ENCODE measurements around the gene ZNF518B.

Gene ZNF518B

DNA sequence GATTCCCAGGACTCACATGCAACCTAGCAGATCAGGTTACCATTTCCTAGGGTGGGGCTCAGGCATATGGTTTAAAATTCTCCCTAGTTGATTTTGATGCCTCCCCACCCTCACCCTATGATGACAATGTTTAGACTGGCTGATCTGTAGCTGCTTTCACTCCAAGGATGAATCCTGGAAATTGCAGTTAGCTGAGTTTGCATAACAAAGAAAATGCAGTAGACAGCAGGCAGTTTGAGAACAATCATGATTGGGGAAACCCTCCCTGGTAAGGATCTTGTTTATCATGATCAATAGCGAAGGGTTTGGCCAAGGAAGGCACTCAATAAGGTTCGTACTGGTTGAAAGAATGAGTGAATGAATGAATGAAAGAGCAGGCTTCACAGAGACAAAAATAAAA lies 2.1 kb downstream of the ZNF518B start:
- DNase-seq = no peak
- H3K27me3 ChIP-seq (ENCODE audit: control insufficient read depth in 1 of 2, insufficient read depth in 1 of 2, low read length in 2 of 2) = peaks cover 0 to 4% of the 10 kb centered on the region in 2 experiments
- H3K79me1 ChIP-seq (replicated peaks; ENCODE audit: low read length, poor library complexity, severe bottlenecking) = peaks cover 30% of the 10 kb centered on the region
- peaks cover 7% of the 10 kb centered on the region for H3K4me1 ChIP-seq (ENCODE audit: control insufficient read depth, insufficient read depth, low read depth, low read length)
- no peak overlapping the region for H3K4me2 ChIP-seq (ENCODE audit: low read length, poor library complexity, severe bottlenecking)
- no peak overlapping the region for H3K18ac ChIP-seq (ENCODE audit: low read depth in 1 of 2, low read length in 2 of 2)
- H3K14ac ChIP-seq (ENCODE audit: low read length in 2 of 2) = no peak overlapping the region
- H2BK15ac ChIP-seq (ENCODE audit: low read depth, poor library complexity, severe bottlenecking) = no peak overlapping the region
- H3K9ac ChIP-seq (ENCODE audit: low read length) = no peak overlapping the region
- no peaks in the 10 kb centered on the region for H3K9me3 ChIP-seq (ENCODE audit: control insufficient read depth, low read length)
- no peak overlapping the region for H2BK12ac ChIP-seq (ENCODE audit: low read length in 2 of 2)
- no peak overlapping the region for H4K8ac ChIP-seq (ENCODE audit: low read length)
- no peak overlapping the region for H3K27ac ChIP-seq (ENCODE audit: low read length, poor library complexity, severe bottlenecking)
- H4K91ac ChIP-seq (ENCODE audit: low read length) = no peak overlapping the region
- H3K23ac ChIP-seq (ENCODE audit: low read length in 2 of 2) = no peak overlapping the region
- H3K36me3 ChIP-seq (ENCODE audit: control insufficient read depth in 1 of 2, insufficient read depth in 2 of 2, low read depth in 1 of 2, low read length in 2 of 2) = peaks cover 16 to 40% of the 10 kb centered on the region in 2 experiments
- H2BK5ac ChIP-seq (ENCODE audit: low read depth, low read length, poor library complexity, severe bottlenecking) = no peak overlapping the region
- no peak overlapping the region for H2AK5ac ChIP-seq (ENCODE audit: low read length, severe bottlenecking)
- no peak overlapping the region for H2AFZ ChIP-seq (ENCODE audit: low read depth, low read length)
- H3K4ac ChIP-seq (ENCODE audit: low read depth in 1 of 2, low read length in 2 of 2) = no peak overlapping the region
- H2BK120ac ChIP-seq (ENCODE audit: low read depth, low read length) = no peak overlapping the region
- H3K4me3 ChIP-seq (ENCODE audit: insufficient read depth in 1 of 2, low read depth in 1 of 2, low read length in 2 of 2) = no peak overlapping the region
- 83% methylated on average over 2 of the region's 2 CpGs for WGBS

DNA sequence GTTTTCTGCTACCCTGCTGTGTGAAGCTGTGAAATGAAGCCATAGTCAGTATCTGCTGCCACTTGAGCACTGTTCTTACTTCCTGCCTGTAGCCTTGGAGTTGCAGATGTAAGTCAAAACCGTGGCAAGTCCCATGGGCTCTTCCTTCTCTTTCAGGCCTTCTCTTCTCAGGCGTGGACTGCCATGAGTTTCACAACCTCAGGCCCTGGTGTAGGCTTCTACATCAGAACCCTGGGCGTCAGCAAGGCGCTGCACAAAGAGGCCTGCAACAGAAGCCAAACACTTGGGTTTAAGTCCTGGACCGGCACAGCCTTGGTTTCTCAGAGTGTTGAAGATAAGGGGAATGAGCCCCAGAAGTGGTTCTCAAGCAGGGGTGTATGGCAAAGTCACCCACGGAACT lies 2.5 kb downstream of the ZNF518B start:
- H4K91ac ChIP-seq (ENCODE audit: low read length) = no peak overlapping the region
- no peak overlapping the region for H2BK12ac ChIP-seq (ENCODE audit: low read length in 2 of 2)
- H3K9ac ChIP-seq (ENCODE audit: low read length) = no peak overlapping the region
- H3K4me2 ChIP-seq (ENCODE audit: low read length, poor library complexity, severe bottlenecking) = no peak overlapping the region
- H3K9me3 ChIP-seq (ENCODE audit: control insufficient read depth, low read length) = no peaks in the 10 kb centered on the region
- peaks cover 0 to 4% of the 10 kb centered on the region in 2 experiments for H3K27me3 ChIP-seq (ENCODE audit: control insufficient read depth in 1 of 2, insufficient read depth in 1 of 2, low read length in 2 of 2)
- no peak overlapping the region for H2AK5ac ChIP-seq (ENCODE audit: low read length, severe bottlenecking)
- no peak overlapping the region for H3K14ac ChIP-seq (ENCODE audit: low read length in 2 of 2)
- H2BK5ac ChIP-seq (ENCODE audit: low read depth, low read length, poor library complexity, severe bottlenecking) = no peak overlapping the region
- no peak for DNase-seq
- H3K23ac ChIP-seq (ENCODE audit: low read length in 2 of 2) = no peak overlapping the region
- no peak overlapping the region for H4K8ac ChIP-seq (ENCODE audit: low read length)
- 92% methylated on average over 6 of the region's 6 CpGs for WGBS
- peaks cover 19 to 43% of the 10 kb centered on the region in 2 experiments for H3K36me3 ChIP-seq (ENCODE audit: control insufficient read depth in 1 of 2, insufficient read depth in 2 of 2, low read depth in 1 of 2, low read length in 2 of 2)
- no peak overlapping the region for H2AFZ ChIP-seq (ENCODE audit: low read depth, low read length)
- no peak overlapping the region for H2BK15ac ChIP-seq (ENCODE audit: low read depth, poor library complexity, severe bottlenecking)
- H3K18ac ChIP-seq (ENCODE audit: low read depth in 1 of 2, low read length in 2 of 2) = no peak overlapping the region
- no peak overlapping the region for H3K4ac ChIP-seq (ENCODE audit: low read depth in 1 of 2, low read length in 2 of 2)
- no peak overlapping the region for H2BK120ac ChIP-seq (ENCODE audit: low read depth, low read length)
- peaks cover 7% of the 10 kb centered on the region for H3K4me1 ChIP-seq (ENCODE audit: control insufficient read depth, insufficient read depth, low read depth, low read length)
- H3K79me1 ChIP-seq (replicated peaks; ENCODE audit: low read length, poor library complexity, severe bottlenecking) = peaks cover 32% of the 10 kb centered on the region
- no peak overlapping the region for H3K4me3 ChIP-seq (ENCODE audit: insufficient read depth in 1 of 2, low read depth in 1 of 2, low read length in 2 of 2)
- H3K27ac ChIP-seq (ENCODE audit: low read length, poor library complexity, severe bottlenecking) = no peak overlapping the region

DNA sequence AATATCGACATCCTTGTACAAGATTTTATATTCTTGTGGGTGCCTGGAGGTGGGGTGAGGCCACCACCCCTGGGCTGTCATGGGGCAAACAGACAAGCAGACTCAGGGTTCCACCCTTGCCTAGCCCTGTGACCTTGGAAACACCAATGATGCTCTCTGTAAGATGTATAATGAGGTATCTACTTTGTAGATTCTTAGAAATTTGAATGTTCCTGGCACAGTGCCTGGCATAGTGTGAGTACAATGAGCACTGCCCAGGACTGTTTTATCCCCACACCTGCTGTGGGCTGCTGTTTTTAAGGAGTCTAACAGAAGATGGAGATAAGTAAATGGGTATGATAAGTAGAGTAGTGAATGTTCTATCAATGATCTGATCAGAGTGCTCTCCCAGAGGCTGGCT lies 3.1 kb downstream of the ZNF518B start:
- no peak for DNase-seq
- WGBS = 97% methylated on average over 1 of the region's 1 CpG

DNA sequence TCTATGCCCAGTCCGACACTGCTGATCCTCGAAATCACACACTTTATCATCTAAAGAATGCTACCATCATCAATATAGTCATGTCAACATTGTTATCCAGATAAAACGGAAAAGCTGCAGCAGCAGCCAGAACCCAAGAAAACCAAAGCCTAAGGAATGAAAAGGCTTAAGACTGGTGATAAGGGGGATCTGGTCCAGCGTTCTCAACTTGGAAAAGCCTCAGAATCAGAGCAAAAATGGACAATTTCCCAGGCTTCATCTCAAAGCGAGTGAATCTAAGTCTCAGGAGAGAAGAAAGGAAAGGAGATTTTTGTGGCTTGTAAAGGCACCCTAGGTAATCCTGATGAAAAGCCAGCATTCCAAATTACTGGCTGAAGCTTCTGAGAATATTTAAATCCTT lies 8.2 kb downstream of the ZNF518B start:
- Histone ChIP-seq H3K9ac (ENCODE audit: low read length) (no peak overlapping the region), H3K27ac (ENCODE audit: low read length, poor library complexity, severe bottlenecking) (no peak overlapping the region), H3K4me2 (ENCODE audit: low read length, poor library complexity, severe bottlenecking) (no peak overlapping the region), H3K14ac (ENCODE audit: low read length in 2 of 2) (no peak overlapping the region), H2AK5ac (ENCODE audit: low read length, severe bottlenecking) (no peak overlapping the region), H2AFZ (ENCODE audit: low read depth, low read length) (no peak overlapping the region), H2BK15ac (ENCODE audit: low read depth, poor library complexity, severe bottlenecking) (no peak overlapping the region), H3K79me1 (replicated peaks; ENCODE audit: low read length, poor library complexity, severe bottlenecking) (peaks cover 44% of the 10 kb centered on the region), H2BK5ac (ENCODE audit: low read depth, low read length, poor library complexity, severe bottlenecking) (no peak overlapping the region), H2BK12ac (ENCODE audit: low read length in 2 of 2) (no peak overlapping the region), H3K4me3 (ENCODE audit: insufficient read depth in 1 of 2, low read depth in 1 of 2, low read length in 2 of 2) (no peak overlapping the region), H3K4me1 (ENCODE audit: control insufficient read depth, insufficient read depth, low read depth, low read length) (no peaks in the 10 kb centered on the region), H2BK120ac (ENCODE audit: low read depth, low read length) (no peak overlapping the region), H3K4ac (ENCODE audit: low read depth in 1 of 2, low read length in 2 of 2) (no peak overlapping the region), H4K91ac (ENCODE audit: low read length) (no peak overlapping the region), H3K9me3 (ENCODE audit: control insufficient read depth, low read length) (peaks cover 36% of the 10 kb centered on the region), H3K27me3 (ENCODE audit: control insufficient read depth in 1 of 2, insufficient read depth in 1 of 2, low read length in 2 of 2) (no peaks in the 10 kb centered on the region), H3K23ac (ENCODE audit: low read length in 2 of 2) (no peak overlapping the region), H4K8ac (ENCODE audit: low read length) (no peak overlapping the region), H3K36me3 (ENCODE audit: control insufficient read depth in 1 of 2, insufficient read depth in 2 of 2, low read depth in 1 of 2, low read length in 2 of 2) (peaks cover 30 to 75% of the 10 kb centered on the region in 2 experiments), H3K18ac (ENCODE audit: low read depth in 1 of 2, low read length in 2 of 2) (no peak overlapping the region)
- DNase-seq = no peak
- 96% methylated on average over 5 of the region's 5 CpGs for WGBS

More for the DNA sequence above, 3.1 kb downstream of the ZNF518B start:
- H3K4me3 ChIP-seq (ENCODE audit: insufficient read depth in 1 of 2, low read depth in 1 of 2, low read length in 2 of 2) = no peak overlapping the region
- H3K23ac ChIP-seq (ENCODE audit: low read length in 2 of 2) = no peak overlapping the region
- peaks cover 7% of the 10 kb centered on the region for H3K4me1 ChIP-seq (ENCODE audit: control insufficient read depth, insufficient read depth, low read depth, low read length)
- peaks cover 0 to 2% of the 10 kb centered on the region in 2 experiments for H3K27me3 ChIP-seq (ENCODE audit: control insufficient read depth in 1 of 2, insufficient read depth in 1 of 2, low read length in 2 of 2)
- peaks cover 33% of the 10 kb centered on the region for H3K79me1 ChIP-seq (replicated peaks; ENCODE audit: low read length, poor library complexity, severe bottlenecking)
- H2BK120ac ChIP-seq (ENCODE audit: low read depth, low read length) = no peak overlapping the region
- H4K91ac ChIP-seq (ENCODE audit: low read length) = no peak overlapping the region
- H2BK15ac ChIP-seq (ENCODE audit: low read depth, poor library complexity, severe bottlenecking) = no peak overlapping the region
- no peak overlapping the region for H3K18ac ChIP-seq (ENCODE audit: low read depth in 1 of 2, low read length in 2 of 2)
- H2BK12ac ChIP-seq (ENCODE audit: low read length in 2 of 2) = no peak overlapping the region
- no peak overlapping the region for H3K4me2 ChIP-seq (ENCODE audit: low read length, poor library complexity, severe bottlenecking)
- no peak overlapping the region for H2AK5ac ChIP-seq (ENCODE audit: low read length, severe bottlenecking)
- H3K36me3 ChIP-seq (ENCODE audit: control insufficient read depth in 1 of 2, insufficient read depth in 2 of 2, low read depth in 1 of 2, low read length in 2 of 2) = peaks cover 19 to 43% of the 10 kb centered on the region in 2 experiments
- H3K4ac ChIP-seq (ENCODE audit: low read depth in 1 of 2, low read length in 2 of 2) = no peak overlapping the region
- no peak overlapping the region for H2AFZ ChIP-seq (ENCODE audit: low read depth, low read length)
- no peak overlapping the region for H3K9ac ChIP-seq (ENCODE audit: low read length)
- H3K27ac ChIP-seq (ENCODE audit: low read length, poor library complexity, severe bottlenecking) = no peak overlapping the region
- no peak overlapping the region for H3K14ac ChIP-seq (ENCODE audit: low read length in 2 of 2)
- no peak overlapping the region for H2BK5ac ChIP-seq (ENCODE audit: low read depth, low read length, poor library complexity, severe bottlenecking)
- H4K8ac ChIP-seq (ENCODE audit: low read length) = no peak overlapping the region
- H3K9me3 ChIP-seq (ENCODE audit: control insufficient read depth, low read length) = no peaks in the 10 kb centered on the region

Data from mesenchymal stem cell (in vitro differentiated cells and primary cell).